Fibroblast of skin of scalp (primary cell): ENCODE measurements around the gene FERMT3.

Experiments
- DNase-seq: peaks from one replicate; pipeline ENCODE4 v3.0.0-alpha.2; 2013

The FERMT3 gene

GRCh38 chr11:64249563-64250414 is 43.3 kb downstream of the FERMT3 start:
- no peak for DNase-seq

GRCh38 chr11:64250415-64251015 is 44.0 kb downstream of the FERMT3 start:
- DNase-seq = peak; percentile 27

GRCh38 chr11:64251016-64251752 is 44.7 kb downstream of the FERMT3 start, which contains the start of gene PLCB3:
TSS of gene PLCB3 (plus strand) at chr11:64251530. CDS start at chr11:64251650, 120 bp downstream.
- peak; percentile 59 for DNase-seq

GRCh38 chr11:64251753-64252002 is 45.2 kb downstream of the FERMT3 start:
- no peak for DNase-seq

GRCh38 chr11:64252003-64252872 is 45.7 kb downstream of the FERMT3 start:
- peak; percentile 45 for DNase-seq

GRCh38 chr11:64253043-64253442 is 46.5 kb downstream of the FERMT3 start:
- no peak for DNase-seq

- no peak for DNase-seq
Measured at GRCh38 chr11:64253481-64253880, 47.0 kb downstream of the FERMT3 start.

GRCh38 chr11:64254326-64254725 is 47.8 kb downstream of the FERMT3 start:
- DNase-seq = no peak

GRCh38 chr11:64255135-64256128 is 48.9 kb downstream of the FERMT3 start:
- no peak for DNase-seq

- no peak for DNase-seq
Measured at GRCh38 chr11:64256300-64256699, 49.8 kb downstream of the FERMT3 start.

- no peak for DNase-seq
Measured at GRCh38 chr11:64258356-64258755, 51.8 kb downstream of the FERMT3 start.

- DNase-seq = no peak
Measured at GRCh38 chr11:64258946-64259532, 52.5 kb downstream of the FERMT3 start.

- no peak for DNase-seq
Measured at GRCh38 chr11:64259533-64260067, 53.1 kb downstream of the FERMT3 start.

GRCh38 chr11:64260147-64260708 is 53.7 kb downstream of the FERMT3 start:
- DNase-seq = no peak

- no peak for DNase-seq
Measured at GRCh38 chr11:64261556-64262080, 55.1 kb downstream of the FERMT3 start.

- no peak for DNase-seq
Measured at GRCh38 chr11:64262271-64263002, 55.9 kb downstream of the FERMT3 start.

GRCh38 chr11:64263021-64263946 is 56.8 kb downstream of the FERMT3 start:
- peak; percentile 22 for DNase-seq

GRCh38 chr11:64263947-64264317 is 57.4 kb downstream of the FERMT3 start:
- DNase-seq = no peak
